HepG2 (cell line): Measurements from ENCODE around the gene AP4M1. TPM values are rescaled to one million over a fixed set of nuclear protein-coding genes. Genes with fewer than 3 reads are reported as not detected.

Experiments
- GATAD1 ChIP-seq: IDR thresholded peaks from 2 replicates; pipeline ENCODE4 v1.6.1; 2016; ENCODE audit warnings: missing genetic modification reagents, missing compliant biosample characterization
- HMGXB3 ChIP-seq: sonication (generic); formaldehyde crosslinking; IDR thresholded peaks from 2 replicates; pipeline ENCODE4 v1.4.0; 2020; ENCODE audit warnings: missing genetic modification reagents, borderline replicate concordance
- MAZ ChIP-seq, 2 experiments: sonication (generic) in 1 of 2; formaldehyde crosslinking in 1 of 2; IDR thresholded peaks; 2 replicates each; pipeline versions ENCODE4 v1.5.0 to v1.6.1; 2012 to 2020; ENCODE audit warnings: low read depth in 2 of 2, mild to moderate bottlenecking in 2 of 2, borderline replicate concordance in 1 of 2, improper control_type of control experiment in 1 of 2, low read length in 1 of 2, missing genetic modification reagents in 1 of 2, moderate library complexity in 1 of 2
- MXD4 ChIP-seq: IDR thresholded peaks from 2 replicates; pipeline ENCODE4 v1.6.1; 2016; ENCODE audit warnings: mild to moderate bottlenecking, missing biosample characterization, missing genetic modification reagents
- TEAD3 ChIP-seq: optimal IDR thresholded peaks from 2 replicates; pipeline ENCODE3; 2016; ENCODE audit warnings: borderline replicate concordance
- THYN1 ChIP-seq: sonication (generic); formaldehyde crosslinking; IDR thresholded peaks from 2 replicates; pipeline ENCODE4 v1.8.1; 2023; ENCODE audit warnings: low read depth, mild to moderate bottlenecking, moderate library complexity, missing genetic modification reagents, borderline replicate concordance
- ZBTB7B ChIP-seq: sonication (generic); formaldehyde crosslinking; IDR thresholded peaks from 2 replicates; pipeline ENCODE4 v1.4.0; 2020; ENCODE audit warnings: missing genetic modification reagents
- ZMYM4 ChIP-seq: sonication (generic); formaldehyde crosslinking; IDR thresholded peaks from 2 replicates; pipeline ENCODE4 v1.8.1; 2023; ENCODE audit warnings: mild to moderate bottlenecking, missing genetic modification reagents
- ZNF280D ChIP-seq: sonication (generic); formaldehyde crosslinking; IDR thresholded peaks from 2 replicates; pipeline ENCODE4 v1.5.1; 2020; ENCODE audit warnings: mild to moderate bottlenecking, missing genetic modification reagents
- ZNF597 ChIP-seq: sonication (generic); formaldehyde crosslinking; IDR thresholded peaks from 2 replicates; pipeline ENCODE4 v1.5.0; 2020; ENCODE audit warnings: missing genetic modification reagents
- ZNF687 ChIP-seq: sonication (generic); formaldehyde crosslinking; IDR thresholded peaks from 2 replicates; pipeline ENCODE4 v1.5.1; 2020; ENCODE audit warnings: mild to moderate bottlenecking, missing genetic modification reagents, moderate library complexity
- ZSCAN29 ChIP-seq: sonication (generic); formaldehyde crosslinking; conservative IDR thresholded peaks from 2 replicates; pipeline ENCODE4 v1.4.0; 2020; ENCODE audit warnings: mild to moderate bottlenecking, missing genetic modification reagents
- polyA plus RNA-seq, 8 experiments: library from polyadenylated mRNA; depleted of rRNA in 3 of 8; stranded (reverse) in 7 of 8; unstranded in 1 of 8; fragments of >200 nt; fragmentation: Illumina TruSeq in 4 of 8; extraction: Trizol in 4 of 8; gene quantifications; 2 replicates each; pipeline versions ENCODE4 v1.2.1 to v1.2.3, GENCODE V29; 2011 to 2016; ENCODE audit warnings: low read depth in 4 of 8, missing spikeins in 1 of 8, mixed read lengths in 1 of 8; ENCODE audit not compliant: insufficient read depth in 1 of 8
- total RNA-seq, 5 experiments: library from RNA; depleted of rRNA; stranded (reverse); fragments of >200 nt; fragmentation: Illumina TruSeq; extraction: Trizol; gene quantifications; 2 replicates each; pipeline ENCODE4 v1.2.3, GENCODE V29; 2016; ENCODE audit warnings: low read depth in 1 of 5

AP4M1 gene
- total and polyA plus RNA-seq, 2 of the 13 experiments (the other 11 are each of a cell fraction or from before 2014, with no cell fraction given): 6.3 to 9.7 TPM

GRCh38 chr7:100148559-100149328 is 47.3 kb downstream of the AP4M1 start, which contains the start of gene LAMTOR4 (continued):
- TF ChIP-seq ZNF687 (CRISPR knock-in tag): peak; percentile 87
- TF ChIP-seq MAZ (IDR thresholded peaks at IDR 0.05; ENCODE audit: borderline replicate concordance, low read depth, low read length): peak; percentile 78; the same call in 1 of the 2 replicates
- TF ChIP-seq MAZ (CRISPR knock-in tag; IDR thresholded peaks at IDR 0.05; ENCODE audit: low read depth): peak; percentile 50; the same call in 1 of the 2 replicates
- no peak for TF ChIP-seq ZSCAN29 (CRISPR knock-in tag)
- TF ChIP-seq ZMYM4: peak; percentile 89
- TF ChIP-seq GATAD1 (CRISPR knock-in tag): peak; percentile 74
- TF ChIP-seq HMGXB3 (CRISPR knock-in tag): peak; percentile 22; the same call in 1 of the 2 replicates
- TF ChIP-seq TEAD3: peak; percentile 15
- no peak for TF ChIP-seq ZNF597
- TF ChIP-seq THYN1: no peak
- TF ChIP-seq ZNF280D: 0 out of 2 replicates have a peak, but pooled peaks have one; percentile 14
- peak; percentile 53 for TF ChIP-seq MXD4
- 0 out of 2 replicates have a peak, but pooled peaks have one; percentile 22 for TF ChIP-seq ZBTB7B (CRISPR knock-in tag)
